ENCODE results near the gene IFNA16. TPM values are rescaled to one million over a fixed set of nuclear protein-coding genes. Genes with fewer than 3 reads are reported as not detected.

Gene IFNA16
- polyA plus RNA-seq, 1 donor (not counting 4 experiments of a cell fraction or from before 2014, with no cell fraction given): not detected

GRCh38 chr9:21233258-21233657, 16.1 kb upstream of the IFNA16 start:
- DNase-seq (ENCODE audit: low read depth, low spot score) (no peak), FAIRE-seq (no peak)
- peaks cover 7% of the 10 kb centered on the region for H3K27me3 ChIP-seq (ENCODE audit: control insufficient read depth, extremely low read depth, insufficient read depth, low read length)
- no peak overlapping the region for H3K4me3 ChIP-seq (ENCODE audit: control insufficient read depth in 2 of 3, extremely low read depth in 1 of 3, insufficient read depth in 2 of 3, low read depth in 1 of 3, low read length in 3 of 3)
- H3K9me3 ChIP-seq (ENCODE audit: control insufficient read depth, low read depth, low read length): no peaks in the 10 kb centered on the region
- no peak overlapping the region for H3K4me2 ChIP-seq (ENCODE audit: control insufficient read depth, extremely low read depth, insufficient read depth, low read depth, low read length)
- no peak overlapping the region for H2AFZ ChIP-seq (ENCODE audit: control insufficient read depth, low read length)
- H3K9me1 ChIP-seq (ENCODE audit: control insufficient read depth, extremely low read depth, insufficient read depth, low read length): no peaks in the 10 kb centered on the region
- H3K27ac ChIP-seq (ENCODE audit: control insufficient read depth, insufficient read depth, low read length): no peak overlapping the region
- no peaks in the 10 kb centered on the region for H3K4me1 ChIP-seq (ENCODE audit: control insufficient read depth, extremely low read depth, insufficient read depth, low read length)
- no peaks in the 10 kb centered on the region for H3K79me2 ChIP-seq (ENCODE audit: control insufficient read depth, insufficient read depth, low read length)
- no peaks in the 10 kb centered on the region for H3K36me3 ChIP-seq (ENCODE audit: control insufficient read depth in 2 of 2, extremely low read depth in 1 of 2, insufficient read depth in 2 of 2, low read length in 2 of 2)
- TF ChIP-seq, protein P1, sequence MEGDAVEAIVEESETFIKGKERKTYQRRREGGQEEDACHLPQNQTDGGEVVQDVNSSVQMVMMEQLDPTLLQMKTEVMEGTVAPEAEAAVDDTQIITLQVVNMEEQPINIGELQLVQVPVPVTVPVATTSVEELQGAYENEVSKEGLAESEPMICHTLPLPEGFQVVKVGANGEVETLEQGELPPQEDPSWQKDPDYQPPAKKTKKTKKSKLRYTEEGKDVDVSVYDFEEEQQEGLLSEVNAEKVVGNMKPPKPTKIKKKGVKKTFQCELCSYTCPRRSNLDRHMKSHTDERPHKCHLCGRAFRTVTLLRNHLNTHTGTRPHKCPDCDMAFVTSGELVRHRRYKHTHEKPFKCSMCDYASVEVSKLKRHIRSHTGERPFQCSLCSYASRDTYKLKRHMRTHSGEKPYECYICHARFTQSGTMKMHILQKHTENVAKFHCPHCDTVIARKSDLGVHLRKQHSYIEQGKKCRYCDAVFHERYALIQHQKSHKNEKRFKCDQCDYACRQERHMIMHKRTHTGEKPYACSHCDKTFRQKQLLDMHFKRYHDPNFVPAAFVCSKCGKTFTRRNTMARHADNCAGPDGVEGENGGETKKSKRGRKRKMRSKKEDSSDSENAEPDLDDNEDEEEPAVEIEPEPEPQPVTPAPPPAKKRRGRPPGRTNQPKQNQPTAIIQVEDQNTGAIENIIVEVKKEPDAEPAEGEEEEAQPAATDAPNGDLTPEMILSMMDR (optimal IDR thresholded peaks at IDR 0.05 in 1 of 3, IDR thresholded peaks at IDR 0.05 in 1 of 3, conservative IDR thresholded peaks at IDR 0.05 in 1 of 3; ENCODE audit: extremely low read depth in 1 of 3, insufficient read depth in 2 of 3, low read length in 3 of 3): no peak
- no peak for TF ChIP-seq EZH2 (IDR thresholded peaks at IDR 0.05; ENCODE audit: low read length)
- dilution Hi-C loops (cut with MboI; ENCODE audit: extremely low pct_ligation_motif_present, low sequenced_read_pairs): no loop called here
- no peaks in the 10 kb centered on the region for H4K20me1 ChIP-seq (ENCODE audit: control insufficient read depth, extremely low read depth, insufficient read depth, low read length)
- H3K9ac ChIP-seq (ENCODE audit: control insufficient read depth, extremely low read depth, insufficient read depth, low read length): no peak overlapping the region

- dilution Hi-C loops (cut with MboI; ENCODE audit: extremely low pct_ligation_motif_present, low sequenced_read_pairs): no loop called here
- H3K9me1 ChIP-seq (ENCODE audit: control insufficient read depth, extremely low read depth, insufficient read depth, low read length): no peaks in the 10 kb centered on the region
Measured at GRCh38 chr9:21228122-21228521, 11.0 kb upstream of the IFNA16 start, which contains the start of gene IFNA17. Gene IFNA17 (minus strand): TSS chr9:21228222. CDS start chr9:21228173, 49 bp downstream.

More at GRCh38 chr9:21228122-21228521, 11.0 kb upstream of the IFNA16 start, which contains the start of gene IFNA17:
- FAIRE-seq: no peak
- no peaks in the 10 kb centered on the region for H3K36me3 ChIP-seq (ENCODE audit: control insufficient read depth in 2 of 2, extremely low read depth in 1 of 2, insufficient read depth in 2 of 2, low read length in 2 of 2)
- H3K4me2 ChIP-seq (ENCODE audit: control insufficient read depth, extremely low read depth, insufficient read depth, low read depth, low read length): no peak within 1 kb of the TSS
- no peaks in the 10 kb centered on the region for H3K27me3 ChIP-seq (ENCODE audit: control insufficient read depth, extremely low read depth, insufficient read depth, low read length)
- H3K4me1 ChIP-seq (ENCODE audit: control insufficient read depth, extremely low read depth, insufficient read depth, low read length): no peaks in the 10 kb centered on the region
- TF ChIP-seq EZH2 (IDR thresholded peaks at IDR 0.05; ENCODE audit: low read length): no peak
- TF ChIP-seq, protein P1 (optimal IDR thresholded peaks at IDR 0.05 in 1 of 3, IDR thresholded peaks at IDR 0.05 in 1 of 3, conservative IDR thresholded peaks at IDR 0.05 in 1 of 3; ENCODE audit: extremely low read depth in 1 of 3, insufficient read depth in 2 of 3, low read length in 3 of 3): no peak
- no peaks in the 10 kb centered on the region for H3K79me2 ChIP-seq (ENCODE audit: control insufficient read depth, insufficient read depth, low read length)
- H3K9ac ChIP-seq (ENCODE audit: control insufficient read depth, extremely low read depth, insufficient read depth, low read length): no peak within 1 kb of the TSS
- H3K9me3 ChIP-seq (ENCODE audit: control insufficient read depth, low read depth, low read length): no peaks in the 10 kb centered on the region
- H2AFZ ChIP-seq (ENCODE audit: control insufficient read depth, low read length): no peak within 1 kb of the TSS
- no peak within 1 kb of the TSS for H3K27ac ChIP-seq (ENCODE audit: control insufficient read depth, insufficient read depth, low read length)
- no peak within 1 kb of the TSS for H3K4me3 ChIP-seq (ENCODE audit: control insufficient read depth in 2 of 3, extremely low read depth in 1 of 3, insufficient read depth in 2 of 3, low read depth in 1 of 3, low read length in 3 of 3)
- no peak for DNase-seq (ENCODE audit: low read depth, low spot score)
- no peaks in the 10 kb centered on the region for H4K20me1 ChIP-seq (ENCODE audit: control insufficient read depth, extremely low read depth, insufficient read depth, low read length)
